NCI-H526 (cell line): ENCODE results near the gene EAF1.
"Not testable (repeated sequence)": the region's sequence is repeated elsewhere in the genome, so short reads cannot be mapped to it uniquely, and the experiment has no call there.

Source experiments
- DNase-seq, 2 experiments: peaks; one replicate each; lab custom pipeline; 2025; lab: John Stamatoyannopoulos, UW

The EAF1 gene

DNA sequence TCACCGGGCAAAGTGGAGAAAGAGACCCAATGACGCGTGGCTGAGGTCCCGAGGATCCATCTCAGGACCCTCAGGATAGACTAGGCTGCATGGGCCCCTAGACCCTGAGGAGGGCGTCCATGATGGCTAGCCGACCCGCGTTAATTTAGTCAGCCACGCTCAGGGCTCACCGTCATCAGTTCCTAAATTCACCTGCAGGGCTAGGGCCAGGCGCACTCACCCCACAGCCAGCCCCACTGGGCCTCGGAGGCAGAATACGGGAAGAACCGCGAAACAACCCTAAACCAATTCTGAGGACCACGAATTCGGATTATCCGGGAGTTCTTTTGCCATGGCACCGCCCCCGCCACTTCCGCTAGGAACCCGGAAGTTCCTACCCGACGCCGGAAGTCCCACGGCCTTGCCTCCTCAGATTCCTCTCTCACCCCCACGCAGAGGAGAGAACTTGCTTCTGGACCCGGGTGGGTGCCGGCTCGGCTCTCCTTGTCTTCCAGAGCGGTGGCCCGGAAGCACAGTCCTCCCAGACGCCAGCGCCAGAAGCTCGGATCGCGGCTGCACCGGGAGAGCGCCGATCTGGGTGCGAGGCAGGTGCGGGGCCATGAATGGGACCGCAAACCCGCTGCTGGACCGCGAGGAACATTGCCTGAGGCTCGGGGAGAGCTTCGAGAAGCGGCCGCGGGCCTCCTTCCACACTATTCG lies at the start of gene EAF1, which contains the start of gene METTL6:
EAF1 (plus strand) TSS at position 417 of the 699 bp plus-strand sequence; CDS start at position 599, 182 bp downstream.
METTL6 (minus strand) TSS at position 363 of the 699 bp plus-strand sequence. CDS start 1,033 bp downstream, outside the sequence.
- peak; percentile 66 to 89 for DNase-seq

DNA sequence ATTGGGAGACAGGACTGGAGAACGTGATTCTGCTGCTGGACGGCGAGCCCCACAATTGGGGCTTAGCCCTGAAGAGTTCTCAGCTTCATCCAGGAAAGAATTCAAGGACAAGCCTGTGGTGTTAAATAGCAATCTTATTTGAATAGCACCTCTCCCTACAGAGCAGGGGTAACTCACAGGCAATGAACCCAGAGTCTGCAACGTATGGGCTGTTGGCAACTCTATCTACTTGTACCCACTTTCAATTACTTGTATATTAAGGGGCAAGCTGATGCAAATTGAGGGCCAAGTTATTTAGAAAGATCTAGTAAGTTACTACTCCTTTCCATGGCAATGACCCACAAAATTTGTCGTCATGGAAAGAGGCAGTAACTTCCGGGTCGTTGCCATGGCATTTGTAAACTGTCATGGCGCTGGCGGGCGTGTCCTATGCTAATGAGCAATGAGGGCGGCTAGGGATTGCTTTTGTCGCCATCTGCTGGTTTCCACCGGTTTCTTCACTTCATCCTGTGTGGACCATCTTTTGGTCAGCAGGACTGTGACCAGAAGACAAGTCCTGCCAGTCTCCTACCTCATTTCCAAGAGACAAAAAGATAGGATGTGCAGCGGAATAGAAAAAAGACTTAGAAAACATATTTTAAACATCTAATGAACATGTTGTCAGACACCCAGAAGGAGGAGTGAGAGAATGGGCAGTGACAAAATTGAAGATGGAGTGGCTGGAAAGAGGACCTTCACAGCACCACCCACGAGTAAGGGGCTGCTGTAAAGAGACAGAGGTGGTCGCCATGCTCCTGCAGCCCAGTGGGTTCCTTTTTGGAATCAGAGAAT lies 49.2 kb upstream of the EAF1 start:
- peak; percentile 70 to 89 for DNase-seq

GRCh38 chr3:15380980-15381890 lies 46.2 kb upstream of the EAF1 start:
- DNase-seq: no peak

GRCh38 chr3:15382405-15382923 lies 44.9 kb upstream of the EAF1 start:
- no peak for DNase-seq

GRCh38 chr3:15384510-15385237 lies 42.7 kb upstream of the EAF1 start:
- DNase-seq: no peak

- DNase-seq: not testable (repeated sequence)
These were observed 42.1 kb upstream of the EAF1 start for GRCh38 chr3:15385238-15385695.

DNA sequence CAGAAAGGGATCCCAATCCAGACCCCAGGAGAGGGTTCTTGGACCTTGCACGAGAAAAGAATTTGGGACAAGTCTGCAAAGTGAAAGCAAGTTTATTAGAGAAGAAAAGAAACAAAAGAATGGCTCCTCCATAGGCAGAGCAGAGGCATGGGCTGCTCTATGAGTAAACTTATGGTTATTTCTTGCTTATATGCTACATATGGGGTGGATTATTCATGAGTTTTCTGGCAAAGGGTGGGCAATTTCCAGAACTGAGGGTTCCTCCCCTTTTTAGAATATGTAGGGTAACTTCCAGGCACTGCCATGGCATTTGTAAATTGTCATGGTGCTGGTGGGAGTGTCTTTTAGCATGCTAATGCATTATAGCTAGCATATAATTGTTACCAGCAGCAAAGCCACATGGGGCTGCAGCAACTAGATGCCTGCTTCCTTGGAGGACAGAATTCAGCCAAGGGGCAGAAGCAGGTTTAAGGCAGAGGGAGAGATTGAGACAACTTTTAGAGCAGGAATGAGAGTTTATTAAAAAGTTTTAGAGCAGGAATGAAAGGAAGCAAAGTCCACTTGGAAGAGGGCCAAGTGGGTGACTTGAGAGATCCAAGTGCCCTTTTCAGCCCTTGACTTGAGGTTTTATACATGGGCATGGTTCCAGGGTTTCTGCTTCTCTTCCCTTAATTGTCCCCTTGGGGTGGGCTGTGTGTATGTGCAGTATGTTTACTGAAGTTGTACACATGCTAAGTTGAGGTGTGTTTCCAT lies 41.3 kb upstream of the EAF1 start:
- no peak for DNase-seq

DNA sequence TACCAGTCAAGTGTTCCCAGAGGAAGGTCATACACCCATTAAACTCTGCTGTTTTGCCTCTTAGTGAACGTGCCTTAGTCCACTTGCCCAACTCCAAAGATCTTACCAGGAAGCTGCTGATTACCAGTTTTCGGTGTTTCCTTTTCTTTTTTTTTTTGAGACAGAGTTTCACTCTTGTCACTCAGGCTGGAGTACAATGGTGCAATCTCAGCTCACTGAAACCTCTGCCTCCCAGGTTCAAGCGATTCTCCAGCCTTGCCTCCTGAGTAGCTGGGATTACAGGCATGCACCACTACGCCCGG lies 40.8 kb upstream of the EAF1 start:
- not testable (repeated sequence) for DNase-seq

- DNase-seq: no peak
These were observed 40.2 kb upstream of the EAF1 start for GRCh38 chr3:15387171-15387581.

- DNase-seq: no peak
These were observed 39.7 kb upstream of the EAF1 start for GRCh38 chr3:15387735-15388134.

- DNase-seq: not testable (repeated sequence)
These were observed 39.1 kb upstream of the EAF1 start for GRCh38 chr3:15388335-15388734.

DNA sequence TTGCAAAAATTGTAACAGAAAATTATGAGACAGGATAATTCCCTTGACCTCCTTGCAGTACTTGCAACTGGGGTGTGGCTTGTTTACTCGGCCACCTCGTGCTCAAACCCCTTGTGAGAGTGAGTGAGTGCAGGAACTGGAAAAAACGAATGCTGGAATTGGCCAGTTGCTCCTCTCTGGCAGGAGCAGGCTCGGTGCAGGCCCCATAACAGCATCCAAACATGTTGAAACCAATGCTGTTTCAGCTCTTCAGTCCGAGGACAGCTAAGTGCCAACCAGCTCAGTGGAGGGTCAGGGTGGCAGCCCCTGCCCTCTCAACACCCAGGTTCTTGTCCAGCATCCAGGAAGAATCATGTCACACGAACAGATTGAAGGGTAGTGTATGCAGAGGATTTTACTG lies 36.9 kb upstream of the EAF1 start:
- no peak for DNase-seq

DNA sequence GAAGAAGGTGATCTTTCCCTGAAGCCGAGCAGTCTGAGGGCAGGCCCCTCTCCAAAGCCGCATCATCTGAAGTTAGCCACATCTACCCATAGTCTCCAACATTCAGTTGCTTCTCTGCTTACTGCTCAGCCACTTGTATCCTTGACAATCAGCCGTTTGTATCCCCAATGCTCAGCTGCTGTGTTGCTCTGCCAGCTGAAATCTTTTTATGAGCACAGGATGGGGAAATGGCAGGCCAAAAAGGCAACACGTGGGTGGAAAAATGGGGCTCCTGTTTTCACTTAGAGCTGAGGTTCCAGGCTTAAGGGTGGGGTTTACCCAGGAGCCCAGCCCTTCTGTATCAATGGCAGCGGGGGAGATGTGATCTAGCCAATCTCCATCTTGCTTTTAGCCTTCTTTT lies 36.4 kb upstream of the EAF1 start:
- no peak for DNase-seq

DNA sequence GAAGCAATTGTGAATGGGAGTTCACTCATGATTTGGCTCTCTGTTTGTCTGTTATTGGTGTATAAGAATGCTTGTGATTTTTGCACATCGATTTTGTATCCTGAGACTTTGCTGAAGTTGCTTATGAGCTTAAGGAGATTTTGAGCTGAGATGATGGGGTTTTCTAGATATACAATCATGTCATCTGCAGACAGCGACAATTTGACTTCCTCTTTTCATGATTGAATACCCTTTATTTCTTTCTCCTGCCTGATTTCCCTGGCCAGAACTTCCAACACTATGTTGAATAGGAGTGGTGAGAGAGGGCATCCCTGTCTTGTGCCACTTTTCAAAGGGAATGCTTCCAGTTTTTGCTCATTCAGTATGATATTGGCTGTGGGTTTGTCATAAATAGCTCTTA lies 34.1 kb upstream of the EAF1 start:
- DNase-seq: not testable (repeated sequence)

DNA sequence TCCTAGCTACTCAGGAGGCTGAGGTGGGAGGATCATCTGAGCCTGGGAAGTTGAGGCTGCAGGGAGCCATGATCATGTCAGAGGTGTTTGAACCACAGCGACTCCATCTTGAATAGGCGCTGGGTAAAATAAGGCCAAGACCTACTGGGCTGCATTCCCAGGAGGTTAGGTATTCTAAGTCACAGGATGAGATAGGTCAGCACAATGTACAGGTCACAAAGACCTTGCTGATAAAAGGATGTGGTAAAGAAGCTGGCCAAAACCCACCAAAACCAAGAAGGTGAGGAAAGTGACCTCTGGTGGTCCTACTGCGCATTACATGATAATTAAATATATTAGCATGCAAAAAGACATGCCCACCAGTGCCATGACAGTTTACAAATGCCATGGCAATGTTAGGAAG lies 28.7 kb upstream of the EAF1 start:
- DNase-seq: peak in 1 of 2 experiments; percentile 32

GRCh38 chr3:15399970-15400369 lies 27.4 kb upstream of the EAF1 start:
- DNase-seq: no peak

GRCh38 chr3:15401936-15402335 lies 25.5 kb upstream of the EAF1 start:
- no peak for DNase-seq

DNA sequence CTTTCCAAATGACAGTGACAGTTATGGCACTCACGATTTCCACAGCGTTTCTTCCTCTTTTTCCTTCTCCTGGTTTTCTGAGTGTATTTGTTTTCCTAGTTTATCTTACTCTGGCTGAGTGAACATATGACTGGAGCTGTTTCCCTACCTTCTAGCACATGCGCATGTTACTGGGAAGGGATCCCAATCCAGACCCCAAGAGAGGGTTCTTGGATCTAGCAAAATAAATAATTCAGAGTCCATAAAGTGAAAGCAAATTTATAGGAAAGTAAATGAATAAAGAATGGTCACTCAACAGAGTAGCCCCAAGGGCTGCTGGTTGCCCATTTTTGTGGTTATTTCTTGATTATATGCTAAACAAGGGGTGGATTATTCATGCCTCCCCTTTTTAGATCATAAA lies 23.9 kb upstream of the EAF1 start:
- no peak for DNase-seq

DNA sequence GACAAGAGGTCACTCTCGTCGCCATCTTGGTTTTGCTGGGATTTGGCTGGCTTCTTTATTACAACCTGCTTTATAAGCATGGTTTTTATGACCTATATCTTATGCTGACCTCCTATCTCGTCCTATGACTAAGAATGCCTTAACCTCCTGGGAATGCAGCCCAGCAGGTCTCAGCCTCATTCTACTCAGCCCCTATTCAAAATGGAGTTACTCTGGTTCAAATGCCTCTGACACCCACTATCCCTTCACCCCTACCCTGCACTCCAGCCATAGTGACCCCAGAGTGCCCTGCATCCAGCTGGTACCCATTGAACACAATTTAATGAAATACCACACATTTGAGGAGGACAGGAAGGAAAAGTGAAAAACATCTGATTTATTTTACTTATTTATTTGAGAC lies 23.4 kb upstream of the EAF1 start:
- DNase-seq: no peak

- DNase-seq: no peak
These were observed 22.6 kb upstream of the EAF1 start for GRCh38 chr3:15404767-15405166.
